GM20000 (cell line): ENCODE measurements around the gene ARHGAP45.

Source experiments
- DNase-seq: peaks from one replicate; pipeline ENCODE4 v3.0.0; 2012; ENCODE audit warnings: low spot score
- TF ChIP-seq, protein P1 (sequence below): IDR thresholded peaks from 2 replicates; pipeline ENCODE4 v1.5.1; 2012; ENCODE audit warnings: mild to moderate bottlenecking, control low read depth; ENCODE audit errors: extremely low read depth, missing control alignments

ARHGAP45 gene

DNA sequence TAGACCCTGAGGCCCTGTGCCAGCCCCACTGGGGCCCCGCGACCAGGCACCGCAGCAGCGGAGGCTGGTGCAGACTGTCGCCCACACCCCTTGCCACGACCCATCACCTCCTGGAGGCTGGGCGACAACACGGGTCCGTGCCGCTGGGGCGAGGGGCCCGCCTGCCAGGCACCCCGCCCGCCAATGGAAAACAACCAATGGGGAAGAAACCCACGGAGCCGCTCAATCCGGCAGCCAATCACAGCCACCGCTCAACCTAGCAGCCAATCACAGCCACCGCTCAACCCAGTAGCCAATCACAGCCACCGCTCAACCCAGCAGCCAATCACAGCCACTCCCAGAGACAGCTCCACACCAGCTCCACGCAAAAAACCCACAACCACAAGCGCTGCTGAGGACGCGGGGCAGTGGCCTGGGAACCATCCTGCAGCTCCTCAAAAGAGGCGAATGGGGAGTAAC is 66.5 kb downstream of the ARHGAP45 start:
- TF ChIP-seq, protein P1, sequence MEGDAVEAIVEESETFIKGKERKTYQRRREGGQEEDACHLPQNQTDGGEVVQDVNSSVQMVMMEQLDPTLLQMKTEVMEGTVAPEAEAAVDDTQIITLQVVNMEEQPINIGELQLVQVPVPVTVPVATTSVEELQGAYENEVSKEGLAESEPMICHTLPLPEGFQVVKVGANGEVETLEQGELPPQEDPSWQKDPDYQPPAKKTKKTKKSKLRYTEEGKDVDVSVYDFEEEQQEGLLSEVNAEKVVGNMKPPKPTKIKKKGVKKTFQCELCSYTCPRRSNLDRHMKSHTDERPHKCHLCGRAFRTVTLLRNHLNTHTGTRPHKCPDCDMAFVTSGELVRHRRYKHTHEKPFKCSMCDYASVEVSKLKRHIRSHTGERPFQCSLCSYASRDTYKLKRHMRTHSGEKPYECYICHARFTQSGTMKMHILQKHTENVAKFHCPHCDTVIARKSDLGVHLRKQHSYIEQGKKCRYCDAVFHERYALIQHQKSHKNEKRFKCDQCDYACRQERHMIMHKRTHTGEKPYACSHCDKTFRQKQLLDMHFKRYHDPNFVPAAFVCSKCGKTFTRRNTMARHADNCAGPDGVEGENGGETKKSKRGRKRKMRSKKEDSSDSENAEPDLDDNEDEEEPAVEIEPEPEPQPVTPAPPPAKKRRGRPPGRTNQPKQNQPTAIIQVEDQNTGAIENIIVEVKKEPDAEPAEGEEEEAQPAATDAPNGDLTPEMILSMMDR = no peak
- peak; percentile 97 for DNase-seq

DNA sequence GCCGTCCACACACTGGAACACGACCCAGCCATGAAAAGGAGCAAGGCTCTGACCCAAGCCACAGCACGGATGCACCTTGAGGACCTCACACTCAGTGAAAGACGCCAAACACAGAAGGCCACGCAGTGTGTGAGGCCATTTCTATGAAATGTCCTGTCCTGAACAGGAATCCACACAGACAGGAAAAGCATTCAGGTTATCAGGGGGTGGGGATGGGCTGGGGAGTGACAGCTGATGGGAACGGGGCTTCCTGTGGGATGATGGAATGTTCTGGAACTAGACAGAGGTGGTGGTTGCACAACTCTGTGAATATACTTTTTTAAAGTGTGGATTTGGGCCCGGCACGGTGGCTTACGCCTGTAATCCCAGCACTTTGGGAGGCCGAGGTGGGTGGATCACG is 67.5 kb downstream of the ARHGAP45 start:
- TF ChIP-seq, protein P1 = no peak
- DNase-seq = no peak

DNA sequence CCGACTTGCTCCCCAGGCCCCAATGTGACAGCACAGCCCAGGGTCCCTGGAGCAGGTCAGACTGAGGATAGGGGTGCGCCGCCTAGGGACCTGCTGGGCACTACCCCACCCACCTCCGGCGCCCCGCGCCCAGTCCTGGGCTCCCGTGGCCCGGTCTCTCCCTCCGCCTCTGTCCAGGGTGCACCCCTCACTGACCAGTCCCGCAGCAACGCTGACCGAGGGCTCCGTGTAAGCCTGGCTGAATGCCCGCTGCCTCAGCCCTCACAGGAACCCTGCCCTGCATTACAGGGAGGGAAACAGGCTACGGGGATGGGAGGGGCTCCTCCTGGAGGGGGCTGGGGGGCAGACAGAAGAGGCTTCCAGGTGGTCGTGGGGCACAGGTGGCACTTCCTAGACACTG is 68.5 kb downstream of the ARHGAP45 start:
- TF ChIP-seq, protein P1 = no peak
- DNase-seq = no peak

DNA sequence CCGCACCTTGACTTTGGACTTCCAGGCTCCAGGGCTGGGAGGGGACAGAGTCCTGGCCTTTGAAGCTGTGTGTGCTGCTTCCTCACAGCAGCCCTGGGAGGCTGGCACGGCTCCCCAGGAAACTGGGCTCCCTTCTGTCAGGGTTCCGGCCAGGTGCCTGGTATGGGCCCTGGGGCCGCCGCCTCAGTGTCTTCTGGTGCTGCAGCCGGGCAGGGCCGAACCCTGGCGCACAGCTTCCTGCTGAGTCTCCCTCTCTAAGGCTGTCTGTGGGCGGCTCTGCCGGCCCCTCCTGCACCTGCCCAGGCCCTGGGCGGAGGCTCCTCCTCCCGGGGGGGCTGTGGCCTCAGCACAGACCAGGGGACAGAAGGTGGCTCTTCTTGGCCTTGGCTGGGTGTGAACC is 69.2 kb downstream of the ARHGAP45 start:
- TF ChIP-seq, protein P1 = no peak
- DNase-seq = peak; percentile 81
